Measurements from ENCODE around the gene CCDC154. TPM values are rescaled to one million over a fixed set of nuclear protein-coding genes. Genes with fewer than 3 reads are reported as not detected.
A peak's percentile ranks its signal among the peaks of the same experiment; 100 is the strongest.

The CCDC154 gene
- total and polyA plus RNA-seq, 4 donors: 0.63 to 4.5 (median 1.4) TPM

DNA sequence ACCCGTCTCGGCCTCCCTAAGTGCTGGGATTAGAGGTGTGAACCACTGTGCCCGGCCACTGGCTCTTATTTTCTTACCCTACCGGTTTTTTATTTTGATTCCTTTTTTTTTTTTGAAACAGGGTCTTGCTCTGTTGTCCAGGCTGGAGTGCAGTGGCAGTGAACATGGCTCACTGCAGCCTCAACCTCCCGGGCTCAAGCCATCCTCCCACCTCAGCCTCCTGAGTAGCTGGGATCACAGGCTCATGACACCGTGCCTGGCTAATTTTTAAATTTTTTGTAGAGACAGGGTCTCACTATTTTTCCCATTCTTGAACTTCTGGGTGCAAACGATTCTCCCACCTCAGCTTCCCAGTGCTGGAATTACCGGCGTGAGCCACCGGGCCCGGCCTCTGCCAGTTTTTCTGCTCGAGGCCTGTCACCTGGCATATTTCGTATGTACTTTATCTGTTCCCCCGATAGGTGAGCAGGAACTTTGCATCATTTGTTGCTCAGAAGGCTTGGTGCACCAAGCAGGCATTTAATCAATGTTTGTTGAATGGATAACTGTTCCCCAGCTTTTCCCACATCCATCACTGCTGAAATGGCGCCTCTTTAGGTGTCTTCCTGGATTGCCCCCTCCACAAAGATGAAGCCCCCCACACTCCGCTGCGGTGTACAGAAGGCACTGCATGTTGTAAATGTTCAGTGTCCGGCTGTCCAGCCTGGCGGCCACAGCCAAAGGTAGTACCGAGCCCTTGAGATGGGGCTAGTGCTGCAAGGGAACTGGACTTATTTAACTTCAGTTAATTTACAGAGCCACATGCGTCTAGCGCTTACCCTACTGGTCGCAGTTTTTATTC is 47.9 kb upstream of the CCDC154 start:
- DNase-seq (no peak), ATAC-seq (ENCODE audit: insufficient read depth, low FRiP score) (no peak)
- 86 to 88% methylated on average over 23 of the region's 23 CpGs for WGBS, 2 donors
- peak overlapping the region in 1 of 2 donors; percentile 81 for H3K27ac ChIP-seq (ENCODE audit: low read depth in 1 of 2, low read length in 1 of 2)
- peaks cover 0 to 23% (median 14%) of the 10 kb centered on the region in 4 donors for H3K36me3 ChIP-seq (ENCODE audit: control insufficient read depth in 4 of 4, insufficient read depth in 4 of 4, low read length in 4 of 4)
- no peak for TF ChIP-seq CTCF (IDR thresholded peaks at IDR 0.05; ENCODE audit: control extremely low read depth, extremely low read depth)
- H3K4me1 ChIP-seq (ENCODE audit: control insufficient read depth in 5 of 5, insufficient read depth in 5 of 5, low read length in 5 of 5): peaks cover 0 to 18% (median 5%) of the 10 kb centered on the region in 5 donors
- H3K9me3 ChIP-seq (ENCODE audit: control insufficient read depth in 4 of 4, insufficient read depth in 3 of 4, low read length in 3 of 4): no peaks in the 10 kb centered on the region
- peak overlapping the region in 1 of 2 donors; percentile 61 for H3K9ac ChIP-seq (ENCODE audit: insufficient read depth in 1 of 2, low read length in 2 of 2)
- no peak overlapping the region for H3K4me3 ChIP-seq
- H3K27me3 ChIP-seq (ENCODE audit: control insufficient read depth in 3 of 3, insufficient read depth in 3 of 3, low read length in 2 of 3): no peaks in the 10 kb centered on the region

- DNase-seq: no peak
- Histone ChIP-seq H3K4me1 (ENCODE audit: control insufficient read depth in 5 of 5, insufficient read depth in 5 of 5, low read length in 5 of 5) (peaks cover 0 to 18% (median 5%) of the 10 kb centered on the region in 5 donors), H3K36me3 (ENCODE audit: control insufficient read depth in 4 of 4, insufficient read depth in 4 of 4, low read length in 4 of 4) (peaks cover 0 to 15% (median 8%) of the 10 kb centered on the region in 4 donors), H3K9me3 (ENCODE audit: control insufficient read depth in 4 of 4, insufficient read depth in 3 of 4, low read length in 3 of 4) (no peaks in the 10 kb centered on the region), H3K27me3 (ENCODE audit: control insufficient read depth in 3 of 3, insufficient read depth in 3 of 3, low read length in 2 of 3) (no peaks in the 10 kb centered on the region), H3K9ac (ENCODE audit: insufficient read depth in 1 of 2, low read length in 2 of 2) (no peak overlapping the region), H3K27ac (ENCODE audit: low read depth in 1 of 2, low read length in 1 of 2) (no peak overlapping the region), H3K4me3 (no peak overlapping the region)
- WGBS, 2 donors: 91% methylated on average over 12 of the region's 12 CpGs
- TF ChIP-seq CTCF (IDR thresholded peaks at IDR 0.05; ENCODE audit: control extremely low read depth, extremely low read depth): no peak
- no peak for ATAC-seq (ENCODE audit: insufficient read depth, low FRiP score)
Measured at GRCh38 chr16:1491327-1491726, 47.0 kb upstream of the CCDC154 start.

- no peak for TF ChIP-seq CTCF (IDR thresholded peaks at IDR 0.05; ENCODE audit: control extremely low read depth, extremely low read depth)
- no peaks in the 10 kb centered on the region for H3K36me3 ChIP-seq (ENCODE audit: control insufficient read depth in 4 of 4, insufficient read depth in 4 of 4, low read length in 4 of 4)
- H3K4me3 ChIP-seq: no peak overlapping the region
- H3K27ac ChIP-seq (ENCODE audit: low read depth in 1 of 2, low read length in 1 of 2): no peak overlapping the region
- H3K9ac ChIP-seq (ENCODE audit: insufficient read depth in 1 of 2, low read length in 2 of 2): no peak overlapping the region
- 86 to 91% methylated on average over 12 of the region's 12 CpGs for WGBS, 2 donors
- H3K4me1 ChIP-seq (ENCODE audit: control insufficient read depth in 5 of 5, insufficient read depth in 5 of 5, low read length in 5 of 5): peaks cover 0 to 11% (median 3%) of the 10 kb centered on the region in 5 donors
- no peak for DNase-seq
- H3K9me3 ChIP-seq (ENCODE audit: control insufficient read depth in 4 of 4, insufficient read depth in 3 of 4, low read length in 3 of 4): no peaks in the 10 kb centered on the region
- no peak for ATAC-seq (ENCODE audit: insufficient read depth, low FRiP score)
- no peaks in the 10 kb centered on the region for H3K27me3 ChIP-seq (ENCODE audit: control insufficient read depth in 3 of 3, insufficient read depth in 3 of 3, low read length in 2 of 3)
Measured at GRCh38 chr16:1489077-1489476, 44.7 kb upstream of the CCDC154 start.

Measured in lung (tissue), 12 donors.